ENCODE measurements around the gene VMP1. TPM values are rescaled to one million over a fixed set of nuclear protein-coding genes. Genes with fewer than 3 reads are reported as not detected.

Gene VMP1
- total RNA-seq, 1 donor from 2014 or later = 234 TPM

GRCh38 chr17:59707971-59708430, 547 bp downstream of the VMP1 start:
- no peak for DNase-seq (ENCODE audit: low read depth)

- DNase-seq (ENCODE audit: low read depth) = no peak
Observed at GRCh38 chr17:59711936-59712335, 4.5 kb downstream of the VMP1 start.

- DNase-seq (ENCODE audit: low read depth) = no peak
Observed at GRCh38 chr17:59712862-59713261, 5.4 kb downstream of the VMP1 start.

GRCh38 chr17:59714255-59714654, 6.8 kb downstream of the VMP1 start:
- no peak for DNase-seq (ENCODE audit: low read depth)

GRCh38 chr17:59716427-59716826, 9.0 kb downstream of the VMP1 start:
- no peak for DNase-seq (ENCODE audit: low read depth)

- no peak for DNase-seq (ENCODE audit: low read depth)
Observed at GRCh38 chr17:59719526-59719925, 12.1 kb downstream of the VMP1 start.

GRCh38 chr17:59722623-59723022, 15.2 kb downstream of the VMP1 start:
- DNase-seq (ENCODE audit: low read depth) = no peak

GRCh38 chr17:59723041-59723440, 15.6 kb downstream of the VMP1 start:
- no peak for DNase-seq (ENCODE audit: low read depth)

GRCh38 chr17:59723607-59724006, 16.2 kb downstream of the VMP1 start:
- no peak for DNase-seq (ENCODE audit: low read depth)

- DNase-seq (ENCODE audit: low read depth) = no peak
Observed at GRCh38 chr17:59725691-59726090, 18.2 kb downstream of the VMP1 start.

- no peak for DNase-seq (ENCODE audit: low read depth)
Observed at GRCh38 chr17:59727817-59728533, 20.5 kb downstream of the VMP1 start.

GRCh38 chr17:59730268-59730834, 22.9 kb downstream of the VMP1 start:
- no peak for DNase-seq (ENCODE audit: low read depth)

GRCh38 chr17:59733697-59734096, 26.2 kb downstream of the VMP1 start:
- DNase-seq (ENCODE audit: low read depth) = no peak

- no peak for DNase-seq (ENCODE audit: low read depth)
Observed at GRCh38 chr17:59734226-59734625, 26.8 kb downstream of the VMP1 start.

GRCh38 chr17:59737324-59737723, 29.9 kb downstream of the VMP1 start:
- no peak for DNase-seq (ENCODE audit: low read depth)

GRCh38 chr17:59743842-59744241, 36.4 kb downstream of the VMP1 start:
- DNase-seq (ENCODE audit: low read depth) = no peak

- DNase-seq (ENCODE audit: low read depth) = no peak
Observed at GRCh38 chr17:59745040-59745439, 37.6 kb downstream of the VMP1 start.

- peak; percentile 62 for DNase-seq (ENCODE audit: low read depth)
Observed at GRCh38 chr17:59746849-59747445, 39.5 kb downstream of the VMP1 start.

GRCh38 chr17:59748591-59748990, 41.1 kb downstream of the VMP1 start:
- no peak for DNase-seq (ENCODE audit: low read depth)

GRCh38 chr17:59751955-59752413, 44.5 kb downstream of the VMP1 start:
- no peak for DNase-seq (ENCODE audit: low read depth)

- no peak for DNase-seq (ENCODE audit: low read depth)
Observed at GRCh38 chr17:59752446-59752845, 45.0 kb downstream of the VMP1 start.

GRCh38 chr17:59752922-59753321, 45.5 kb downstream of the VMP1 start:
- DNase-seq (ENCODE audit: low read depth) = no peak
